HepG2 (cell line): ENCODE results near the gene TMEM198. TPM values are rescaled to one million over a fixed set of nuclear protein-coding genes. Genes with fewer than 3 reads are reported as not detected.

Source experiments
- CCAR2 ChIP-seq: fragments of 200-400 bp; formaldehyde crosslinking; optimal IDR thresholded peaks from 2 replicates; pipeline ENCODE3; 2018; ENCODE audit warnings: low read depth, mild to moderate bottlenecking, low read length, moderate library complexity
- CENPX ChIP-seq: sonication (generic); formaldehyde crosslinking; IDR thresholded peaks from 2 replicates; pipeline ENCODE4 v1.9.0; 2021; ENCODE audit warnings: mild to moderate bottlenecking, missing genetic modification reagents, moderate library complexity
- CREBL2 ChIP-seq: sonication (generic); formaldehyde crosslinking; IDR thresholded peaks from 2 replicates; pipeline ENCODE4 v1.8.1; 2023; ENCODE audit warnings: missing genetic modification reagents, mild to moderate bottlenecking, borderline replicate concordance
- HMGXB3 ChIP-seq: sonication (generic); formaldehyde crosslinking; IDR thresholded peaks from 2 replicates; pipeline ENCODE4 v1.4.0; 2020; ENCODE audit warnings: missing genetic modification reagents, borderline replicate concordance
- KDM3A ChIP-seq: IDR thresholded peaks from 2 replicates; pipeline ENCODE4 v1.6.1; 2018; ENCODE audit warnings: low read depth, missing compliant biosample characterization
- KDM5A ChIP-seq: fragments of 200-600 bp; sonication (generic); IDR thresholded peaks from 2 replicates; pipeline ENCODE4 v1.7.0; 2018; ENCODE audit warnings: antibody characterized with exemption, mild to moderate bottlenecking, low read length, borderline replicate concordance
- MZF1 ChIP-seq: sonication (generic); formaldehyde crosslinking; IDR thresholded peaks from 2 replicates; pipeline ENCODE4 v1.8.1; 2023; ENCODE audit warnings: mild to moderate bottlenecking, missing genetic modification reagents, borderline replicate concordance
- NR2C2 ChIP-seq: sonication (generic); formaldehyde crosslinking; IDR thresholded peaks from 2 replicates; pipeline ENCODE4 v1.4.0; 2020; ENCODE audit warnings: missing genetic modification reagents, mild to moderate bottlenecking, moderate library complexity, borderline replicate concordance
- NR2F1 ChIP-seq, 2 experiments: fragments of 450-650 bp in 1 of 2; formaldehyde crosslinking in 1 of 2; IDR thresholded peaks; 2 replicates each; pipeline versions ENCODE4 v1.5.0 to v1.6.1; 2016 to 2020; ENCODE audit warnings: mild to moderate bottlenecking in 1 of 2, missing compliant biosample characterization in 1 of 2, missing genetic modification reagents in 1 of 2, moderate library complexity in 1 of 2
- PBX3 ChIP-seq: sonication (generic); formaldehyde crosslinking; IDR thresholded peaks from 2 replicates; pipeline ENCODE4 v1.8.1; 2023; ENCODE audit warnings: missing genetic modification reagents, inconsistent platforms, borderline replicate concordance
- SALL2 ChIP-seq: sonication (generic); formaldehyde crosslinking; IDR thresholded peaks from 2 replicates; pipeline ENCODE4 v1.8.1; 2023; ENCODE audit warnings: mild to moderate bottlenecking, missing genetic modification reagents, inconsistent platforms
- SMAD1 ChIP-seq: sonication (generic); formaldehyde crosslinking; IDR thresholded peaks from 2 replicates; pipeline ENCODE4 v1.4.0; 2020; ENCODE audit warnings: missing genetic modification reagents, low read depth, mild to moderate bottlenecking, borderline replicate concordance
- SUZ12 ChIP-seq: fragments of 150-350 bp; IDR thresholded peaks from 2 replicates; pipeline ENCODE4 v1.6.1; 2014; ENCODE audit warnings: low read depth, low read length
- TBX3 ChIP-seq: fragments of 450-650 bp; IDR thresholded peaks from 2 replicates; pipeline ENCODE4 v1.6.1; 2017; ENCODE audit warnings: antibody characterized with exemption, mild to moderate bottlenecking, inconsistent platforms, borderline replicate concordance
- ZNF276 ChIP-seq: sonication (generic); formaldehyde crosslinking; IDR thresholded peaks from 2 replicates; pipeline ENCODE4 v1.4.0; 2020; ENCODE audit warnings: mild to moderate bottlenecking, low read depth, missing genetic modification reagents
- ZNF496 ChIP-seq: sonication (generic); formaldehyde crosslinking; IDR thresholded peaks from 2 replicates; pipeline ENCODE4 v1.8.1; 2023; ENCODE audit warnings: mild to moderate bottlenecking, moderate library complexity, missing genetic modification reagents; ENCODE audit not compliant: insufficient replicate concordance
- ZNF546 ChIP-seq: sonication (generic); formaldehyde crosslinking; conservative IDR thresholded peaks from 2 replicates; pipeline ENCODE4 v1.8.1; 2023; ENCODE audit warnings: mild to moderate bottlenecking, missing genetic modification reagents
- ZNF619 ChIP-seq: sonication (generic); formaldehyde crosslinking; IDR thresholded peaks from 2 replicates; pipeline ENCODE4 v1.4.0; 2020; ENCODE audit warnings: mild to moderate bottlenecking, missing genetic modification reagents
- ZNF629 ChIP-seq: sonication (generic); formaldehyde crosslinking; conservative IDR thresholded peaks from 2 replicates; pipeline ENCODE4 v1.5.0; 2020; ENCODE audit warnings: missing genetic modification reagents
- polyA plus RNA-seq, 8 experiments: library from polyadenylated mRNA; depleted of rRNA in 3 of 8; stranded (reverse) in 7 of 8; unstranded in 1 of 8; fragments of >200 nt; fragmentation: Illumina TruSeq in 4 of 8; extraction: Trizol in 4 of 8; gene quantifications; 2 replicates each; pipeline versions ENCODE4 v1.2.1 to v1.2.3, GENCODE V29; 2011 to 2016; ENCODE audit warnings: low read depth in 4 of 8, missing spikeins in 1 of 8, mixed read lengths in 1 of 8; ENCODE audit not compliant: insufficient read depth in 1 of 8
- total RNA-seq, 5 experiments: library from RNA; depleted of rRNA; stranded (reverse); fragments of >200 nt; fragmentation: Illumina TruSeq; extraction: Trizol; gene quantifications; 2 replicates each; pipeline ENCODE4 v1.2.3, GENCODE V29; 2016; ENCODE audit warnings: low read depth in 1 of 5

Gene TMEM198
- total and polyA plus RNA-seq, 2 of the 13 experiments (the other 11 are each of a cell fraction or from before 2014, with no cell fraction given) = 17.3 to 23.5 TPM

GRCh38 chr2:219576505-219577388, 32.9 kb downstream of the TMEM198 start (continued):
- TF ChIP-seq MZF1 (CRISPR knock-in tag) (peak; percentile 48; the same call in 1 of the 2 replicates), NR2F1 (CRISPR knock-in tag; IDR thresholded peaks at IDR 0.05) (peak; percentile 23 to 40; a peak in 1 of 4 replicates), HMGXB3 (CRISPR knock-in tag) (peak; percentile 91; the same call in 1 of the 2 replicates), PBX3 (no peak; the same call in 1 of the 2 replicates), ZNF546 (CRISPR knock-in tag) (peak; percentile 96), CCAR2 (peak; percentile 31), TBX3 (peak; percentile 63; the same call in 1 of the 2 replicates), ZNF276 (CRISPR knock-in tag) (peak; percentile 76), NR2C2 (CRISPR knock-in tag) (peak; percentile 58; the same call in 1 of the 2 replicates), SUZ12 (no peak), ZNF629 (peak; percentile 63), CREBL2 (CRISPR knock-in tag) (no peak), KDM3A (CRISPR knock-in tag) (peak; percentile 97), CENPX (CRISPR knock-in tag) (no peak), SALL2 (CRISPR knock-in tag) (no peak), KDM5A (no peak; the same call in 1 of the 2 replicates), ZNF496 (CRISPR knock-in tag) (no peak), SMAD1 (CRISPR knock-in tag) (0 out of 2 replicates have a peak, but pooled peaks have one; percentile 95), ZNF619 (CRISPR knock-in tag) (no peak)
